ENCODE data around the gene ELMO1. TPM values are rescaled to one million over a fixed set of nuclear protein-coding genes. Genes with fewer than 3 reads are reported as not detected.

Gene ELMO1
- total and polyA plus RNA-seq, 8 donors = 18.2 to 55.3 (median 45.6) TPM

DNA sequence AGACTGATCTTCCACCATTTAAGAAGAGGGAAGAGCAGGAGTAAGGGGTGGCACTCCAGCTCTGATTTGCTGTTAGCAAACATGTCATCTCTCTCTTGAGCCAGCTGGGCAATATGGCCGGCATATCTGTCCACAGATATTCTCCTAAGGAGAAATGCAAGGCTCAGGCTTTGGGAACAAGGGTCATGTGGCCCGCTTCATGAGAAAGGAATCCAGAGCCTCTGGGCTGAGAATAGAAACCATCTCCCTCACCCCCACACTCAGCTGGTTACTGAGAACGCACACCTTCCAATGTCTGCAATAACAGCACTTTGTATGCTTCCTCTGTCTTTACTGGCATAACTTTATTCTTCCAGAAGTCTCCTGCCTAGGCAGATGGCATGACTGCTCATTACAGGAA is 171.2 kb downstream of the ELMO1 start:
- Histone ChIP-seq H3K36me3 (no peaks in the 10 kb centered on the region), H3K4me1 (no peaks in the 10 kb centered on the region), H3K4me3 (no peak overlapping the region), H3K9me3 (no peaks in the 10 kb centered on the region), H3K27me3 (no peaks in the 10 kb centered on the region), H3K27ac (no peak overlapping the region)
- DNase-seq (no peak), ATAC-seq (no peak)
- intact Hi-C loops (cut with DNase I) = no loop called here
- TF ChIP-seq, protein P1, sequence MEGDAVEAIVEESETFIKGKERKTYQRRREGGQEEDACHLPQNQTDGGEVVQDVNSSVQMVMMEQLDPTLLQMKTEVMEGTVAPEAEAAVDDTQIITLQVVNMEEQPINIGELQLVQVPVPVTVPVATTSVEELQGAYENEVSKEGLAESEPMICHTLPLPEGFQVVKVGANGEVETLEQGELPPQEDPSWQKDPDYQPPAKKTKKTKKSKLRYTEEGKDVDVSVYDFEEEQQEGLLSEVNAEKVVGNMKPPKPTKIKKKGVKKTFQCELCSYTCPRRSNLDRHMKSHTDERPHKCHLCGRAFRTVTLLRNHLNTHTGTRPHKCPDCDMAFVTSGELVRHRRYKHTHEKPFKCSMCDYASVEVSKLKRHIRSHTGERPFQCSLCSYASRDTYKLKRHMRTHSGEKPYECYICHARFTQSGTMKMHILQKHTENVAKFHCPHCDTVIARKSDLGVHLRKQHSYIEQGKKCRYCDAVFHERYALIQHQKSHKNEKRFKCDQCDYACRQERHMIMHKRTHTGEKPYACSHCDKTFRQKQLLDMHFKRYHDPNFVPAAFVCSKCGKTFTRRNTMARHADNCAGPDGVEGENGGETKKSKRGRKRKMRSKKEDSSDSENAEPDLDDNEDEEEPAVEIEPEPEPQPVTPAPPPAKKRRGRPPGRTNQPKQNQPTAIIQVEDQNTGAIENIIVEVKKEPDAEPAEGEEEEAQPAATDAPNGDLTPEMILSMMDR (IDR thresholded peaks at IDR 0.05) = no peak

DNA sequence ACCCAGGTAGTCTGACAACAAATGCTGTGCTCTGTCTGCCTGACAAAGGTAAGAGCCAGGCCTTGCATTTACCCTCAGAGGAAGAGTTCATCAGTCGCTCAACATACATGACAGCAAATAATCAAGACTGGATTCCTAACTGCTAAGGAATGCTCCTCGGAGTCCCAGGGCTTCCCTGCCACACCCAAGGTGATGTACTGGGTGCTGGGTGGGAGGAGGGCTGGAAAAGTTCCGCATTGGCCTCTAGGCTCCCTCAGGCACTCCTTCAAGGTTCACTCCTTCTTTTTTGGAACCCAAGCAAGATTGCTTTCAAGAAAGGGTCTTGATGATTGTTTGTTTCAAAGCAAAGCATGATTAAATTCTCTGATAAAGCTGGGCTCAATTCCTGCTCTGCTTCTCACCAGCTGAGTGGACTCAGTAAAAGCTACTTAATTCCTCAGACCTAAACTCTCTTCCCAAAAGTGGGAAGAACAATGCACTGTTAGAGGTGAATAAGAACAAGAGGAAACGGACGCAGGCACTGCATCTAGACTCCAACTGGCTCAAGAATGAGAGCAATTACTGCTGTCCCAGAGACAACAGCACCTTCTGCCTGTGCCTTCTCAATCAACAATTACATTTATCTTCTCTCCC is 173.5 kb downstream of the ELMO1 start:
- ATAC-seq (no peak), DNase-seq (peak in 1 of 4 donors; percentile 32)
- Histone ChIP-seq H3K4me3 (no peak overlapping the region), H3K9me3 (no peaks in the 10 kb centered on the region), H3K4me1 (no peaks in the 10 kb centered on the region), H3K27me3 (no peaks in the 10 kb centered on the region), H3K27ac (no peak overlapping the region), H3K36me3 (peaks cover 0 to 3% of the 10 kb centered on the region in 2 donors)
- intact Hi-C loops (cut with DNase I) = no loop called here
- TF ChIP-seq, protein P1 (IDR thresholded peaks at IDR 0.05) = no peak

DNA sequence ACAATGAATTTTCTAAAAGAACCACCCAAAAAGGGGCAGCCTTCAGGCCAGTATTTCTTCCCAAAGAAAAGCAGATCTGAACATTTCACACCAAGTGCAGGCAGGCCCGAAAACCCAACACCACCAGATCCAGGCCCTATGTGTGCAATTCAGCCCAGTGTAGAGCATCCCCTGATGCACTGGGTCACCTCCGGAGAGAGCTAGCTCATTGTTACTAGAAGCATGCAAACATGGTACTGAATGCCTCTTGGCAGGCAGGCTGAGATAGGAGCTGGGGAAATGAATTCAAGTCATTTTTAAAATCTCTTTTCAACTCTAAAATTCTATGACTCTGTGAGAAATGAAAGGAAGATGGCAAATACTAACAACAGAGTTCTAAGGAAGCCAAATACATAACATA is 174.8 kb downstream of the ELMO1 start:
- ATAC-seq (no peak), DNase-seq (no peak)
- no peaks in the 10 kb centered on the region for H3K9me3 ChIP-seq
- H3K27ac ChIP-seq = no peak overlapping the region
- peaks cover 0 to 3% of the 10 kb centered on the region in 2 donors for H3K36me3 ChIP-seq
- H3K4me1 ChIP-seq = no peaks in the 10 kb centered on the region
- no peak overlapping the region for H3K4me3 ChIP-seq
- TF ChIP-seq, protein P1 (IDR thresholded peaks at IDR 0.05) = no peak
- H3K27me3 ChIP-seq = no peaks in the 10 kb centered on the region
- intact Hi-C loops (cut with DNase I) = no loop called here

DNA sequence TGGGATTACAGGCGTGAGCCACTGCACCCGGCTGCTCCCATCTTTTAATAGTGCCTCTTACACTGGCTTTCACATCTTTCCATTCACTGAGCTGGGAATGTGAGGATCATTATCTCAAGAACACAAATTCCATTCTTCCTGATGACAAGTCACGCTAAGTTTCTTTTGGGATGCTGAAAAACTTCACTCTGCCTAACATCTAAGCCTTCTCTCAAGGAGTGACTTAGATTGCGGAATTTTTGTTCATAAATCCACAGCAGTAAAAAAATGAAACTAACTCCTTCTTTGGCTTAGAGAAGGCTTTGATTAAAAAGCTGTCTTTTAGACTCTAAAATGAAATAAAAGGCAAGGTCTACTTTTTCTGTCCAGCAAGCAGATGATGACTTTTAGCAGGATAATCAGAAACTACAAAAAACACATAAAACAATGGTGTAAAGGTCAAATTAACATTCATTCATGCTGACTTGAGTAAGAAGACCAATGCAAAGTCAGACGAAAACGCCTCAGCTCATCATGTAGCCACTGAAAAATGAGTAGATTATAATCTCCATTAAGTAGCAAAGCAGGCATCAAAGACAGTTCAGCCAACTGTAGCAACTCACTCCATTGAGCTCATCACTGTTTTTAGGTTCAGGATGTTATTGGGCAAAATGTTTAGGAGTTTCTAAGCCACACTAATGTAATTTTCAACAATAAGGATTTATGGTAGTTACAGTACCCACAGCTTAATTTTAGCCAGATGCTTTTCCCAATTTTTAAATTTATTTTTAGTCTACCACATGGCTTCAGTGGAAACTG is 178.8 kb downstream of the ELMO1 start:
- ATAC-seq (no peak), DNase-seq (no peak)
- intact Hi-C loops (cut with DNase I) = no loop called here
- no peaks in the 10 kb centered on the region for H3K27me3 ChIP-seq
- peaks cover 0 to 3% of the 10 kb centered on the region in 2 donors for H3K36me3 ChIP-seq
- H3K9me3 ChIP-seq = no peaks in the 10 kb centered on the region
- H3K4me3 ChIP-seq = no peak overlapping the region
- no peak overlapping the region for H3K27ac ChIP-seq
- H3K4me1 ChIP-seq = peaks cover 0 to 7% of the 10 kb centered on the region in 2 donors
- TF ChIP-seq, protein P1 (IDR thresholded peaks at IDR 0.05) = no peak

DNA sequence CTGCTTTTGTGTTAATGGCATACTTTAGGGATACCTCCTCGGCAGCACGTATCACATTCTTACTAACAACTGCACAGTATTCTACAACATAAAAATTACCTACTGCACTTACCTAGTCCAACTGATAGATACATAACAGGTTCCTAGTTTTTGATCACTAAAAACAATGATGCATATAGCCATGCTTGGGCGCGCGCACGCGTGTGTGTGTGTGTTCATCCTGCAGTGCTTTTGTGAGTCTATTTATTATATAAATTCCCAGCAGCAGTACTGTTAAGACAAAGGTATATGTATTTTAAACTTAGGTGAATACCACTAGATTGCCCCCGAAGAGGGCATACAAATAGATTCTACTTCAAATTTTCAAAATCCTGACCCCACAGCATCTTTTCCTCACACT is 181.4 kb downstream of the ELMO1 start:
- H3K4me3 ChIP-seq = no peak overlapping the region
- H3K4me1 ChIP-seq = peaks cover 0 to 13% of the 10 kb centered on the region in 2 donors
- TF ChIP-seq, protein P1 (IDR thresholded peaks at IDR 0.05) = no peak
- H3K27me3 ChIP-seq = no peaks in the 10 kb centered on the region
- peaks cover 0 to 3% of the 10 kb centered on the region in 2 donors for H3K36me3 ChIP-seq
- H3K9me3 ChIP-seq = no peaks in the 10 kb centered on the region
- DNase-seq = no peak
- intact Hi-C loops (cut with DNase I) = no loop called here
- H3K27ac ChIP-seq = no peak overlapping the region
- ATAC-seq = no peak

Data from left lung (tissue), 10 donors.